NCI-H1930 (cell line): Measurements from ENCODE around the gene FAM163A.
"Not testable (repeated sequence)": the region's sequence is repeated elsewhere in the genome, so short reads cannot be mapped to it uniquely, and the experiment has no call there.

Source experiments
- DNase-seq, 2 experiments: peaks; one replicate each; lab custom pipeline; 2025; lab: John Stamatoyannopoulos, UW

The FAM163A gene

DNA sequence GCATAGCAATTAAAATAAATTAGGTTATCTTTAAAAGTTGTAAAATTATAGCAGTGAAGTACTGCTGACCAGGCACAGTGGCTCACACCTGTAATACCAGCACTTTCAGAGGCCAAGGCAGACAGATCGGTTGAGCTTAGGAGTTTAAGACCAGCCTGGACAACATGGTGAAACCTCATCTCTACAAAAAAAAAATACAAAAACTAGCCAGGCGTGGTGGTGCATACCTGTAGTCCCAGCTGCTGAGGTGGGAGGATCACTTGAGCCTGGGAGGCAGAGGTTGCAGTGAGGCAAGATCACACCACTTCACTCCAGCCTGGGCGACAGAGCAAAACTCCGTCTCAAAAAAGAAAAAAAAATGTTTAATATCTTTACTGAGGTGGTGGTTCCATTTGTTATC is 112.7 kb downstream of the FAM163A start:
- DNase-seq: not testable (repeated sequence)

DNA sequence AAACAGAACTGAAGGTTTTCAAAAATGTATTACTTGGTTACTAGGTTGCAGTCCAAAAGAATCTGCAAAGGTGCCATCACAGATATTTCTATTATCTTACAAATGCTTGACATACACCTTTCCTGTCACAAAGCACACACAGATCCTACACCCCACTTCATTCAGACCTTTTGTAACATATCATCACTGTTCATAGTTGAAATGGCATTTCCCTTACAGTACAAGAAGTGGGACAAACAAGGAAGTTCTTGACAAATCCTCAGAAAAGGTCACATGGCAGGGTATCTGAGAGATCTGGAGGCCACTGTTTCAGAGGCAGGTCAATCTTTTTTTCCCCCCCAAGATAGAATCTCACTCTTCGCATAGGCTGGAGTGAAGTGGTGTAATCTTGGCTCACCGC is 113.2 kb downstream of the FAM163A start:
- no peak for DNase-seq

DNA sequence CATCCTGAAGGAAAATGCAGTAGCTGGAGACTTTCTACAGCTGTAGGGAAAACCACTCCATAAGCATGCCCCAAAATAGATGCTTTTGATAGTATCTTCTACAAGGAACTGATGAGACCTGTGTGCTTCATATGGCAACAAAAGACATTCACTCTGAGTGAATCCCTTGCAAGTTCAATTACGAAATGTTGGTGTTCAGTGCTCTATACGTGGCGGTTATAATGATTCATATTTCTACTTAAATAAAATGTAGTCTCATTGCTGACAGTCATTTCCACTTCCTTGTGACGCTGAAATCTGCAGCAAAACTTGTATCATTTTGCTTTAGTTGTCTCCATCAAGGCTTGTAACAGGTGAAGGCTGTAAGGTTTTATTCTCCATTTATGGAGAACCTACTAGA is 113.9 kb downstream of the FAM163A start:
- DNase-seq: no peak

DNA sequence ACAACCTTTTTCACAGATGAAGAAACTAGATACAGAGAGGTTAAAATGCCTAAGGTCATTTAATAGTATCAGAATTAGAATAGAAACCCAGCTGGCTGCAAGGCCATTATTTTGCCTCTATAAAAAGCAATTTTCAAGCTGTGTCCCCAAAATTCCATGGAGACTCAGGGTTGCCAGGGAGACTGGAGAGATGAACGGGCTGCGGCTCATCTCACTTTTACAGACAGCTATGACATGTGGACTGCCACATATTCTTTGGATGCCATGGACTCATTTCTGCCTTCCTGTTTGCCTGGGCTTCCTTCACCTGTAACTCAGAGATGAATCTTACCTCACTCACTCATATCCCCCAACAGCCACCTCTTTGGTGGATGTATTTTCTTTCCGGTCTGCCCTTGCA is 117.6 kb downstream of the FAM163A start:
- no peak for DNase-seq

- DNase-seq: no peak
These were observed 122.3 kb downstream of the FAM163A start for GRCh38 chr1:179865377-179865776.
